ENCODE results near the gene HES5.

GRCh38 chr1:2519729-2520128 lies 10.3 kb downstream of the HES5 start:
- no peak for TF ChIP-seq CHD2 (IDR thresholded peaks at IDR 0.05; ENCODE audit: low read length, partially characterized antibody)
- TF ChIP-seq CTCF (IDR thresholded peaks at IDR 0.05), result no peak

Measured in SK-N-SH (cell line).